Neural progenitor cell (in vitro differentiated cells): ENCODE results near the gene GPR39. TPM values are rescaled to one million over a fixed set of nuclear protein-coding genes. Genes with fewer than 3 reads are reported as not detected.

ENCODE experiments used
- DNase-seq: peaks from one replicate; pipeline ENCODE4 v3.0.0-alpha.2; 2016; ENCODE audit warnings: low spot score
- H2AFZ ChIP-seq: fragments of 200-600 bp; sonication (generic); replicated peaks from 2 replicates; pipeline ENCODE4 v1.6.1; 2016; ENCODE audit warnings: antibody characterized with exemption
- H3F3A ChIP-seq: fragments of 200-600 bp; sonication (generic); 2 replicates; pipeline ENCODE4 v1.6.1; 2016; ENCODE audit warnings: antibody characterized with exemption, low read depth
- H3K27ac ChIP-seq: fragments of 200-600 bp; sonication (generic); 2 replicates; pipeline ENCODE4 v1.5.1; 2016; ENCODE audit warnings: mild to moderate bottlenecking
- H3K27me3 ChIP-seq: fragments of 200-600 bp; sonication (generic); 2 replicates; pipeline ENCODE4 v1.6.1; 2016; ENCODE audit warnings: mild to moderate bottlenecking, moderate library complexity
- H3K36me3 ChIP-seq: fragments of 200-600 bp; sonication (generic); 2 replicates; pipeline ENCODE4 v1.5.1; 2016
- H3K4me1 ChIP-seq: fragments of 200-600 bp; sonication (generic); 2 replicates; pipeline ENCODE4 v1.6.1; 2016; ENCODE audit warnings: mixed run types
- H3K4me2 ChIP-seq: fragments of 200-600 bp; sonication (generic); 2 replicates; pipeline ENCODE4 v1.6.1; 2016
- H3K4me3 ChIP-seq: fragments of 200-600 bp; sonication (generic); 2 replicates; pipeline ENCODE4 v1.5.1; 2016
- H3K79me2 ChIP-seq: fragments of 200-600 bp; sonication (generic); 2 replicates; pipeline ENCODE4 v1.6.1; 2016; ENCODE audit warnings: low read depth
- H3K9ac ChIP-seq: fragments of 200-600 bp; sonication (generic); 2 replicates; pipeline ENCODE4 v1.6.1; 2016
- H3K9me3 ChIP-seq: fragments of 200-600 bp; sonication (generic); 2 replicates; pipeline ENCODE4 v1.5.1; 2016; ENCODE audit warnings: low read depth
- H4K20me1 ChIP-seq: fragments of 200-600 bp; sonication (generic); 2 replicates; pipeline ENCODE4 v1.6.1; 2016; ENCODE audit warnings: low read depth
- H3K27ac Mint-ChIP-seq: 3 replicates; pipeline ENCODE4 v1.8.0; 2021; ENCODE audit warnings: mixed read lengths
- H3K27me3 Mint-ChIP-seq: 2 replicates; pipeline ENCODE4 v1.8.0; 2022; ENCODE audit warnings: low read depth, mild to moderate bottlenecking, inconsistent platforms, moderate library complexity, mixed read lengths; ENCODE audit not compliant: insufficient read depth
- H3K36me3 Mint-ChIP-seq: 3 replicates; pipeline ENCODE4 v1.8.0; 2021; ENCODE audit warnings: mixed read lengths
- H3K4me1 Mint-ChIP-seq: 3 replicates; pipeline ENCODE4 v1.8.0; 2021; ENCODE audit warnings: mixed read lengths
- H3K4me3 Mint-ChIP-seq: 3 replicates; pipeline ENCODE4 v1.8.0; 2021; ENCODE audit warnings: mild to moderate bottlenecking, moderate library complexity, mixed read lengths
- H3K9me3 Mint-ChIP-seq: 3 replicates; pipeline ENCODE4 v1.8.0; 2020; ENCODE audit warnings: mixed read lengths
- EZH2 ChIP-seq: fragments of 200-600 bp; sonication (generic); IDR thresholded peaks from 2 replicates; pipeline ENCODE4 v1.6.1; 2017; ENCODE audit warnings: antibody characterized with exemption, mild to moderate bottlenecking, moderate library complexity
- EZH2phosphoT487 ChIP-seq: fragments of 200-600 bp; sonication (generic); IDR thresholded peaks from 2 replicates; pipeline ENCODE4 v1.6.1; 2017; ENCODE audit warnings: antibody characterized with exemption
- total RNA-seq: library from RNA; depleted of rRNA; stranded (reverse); fragments of >200 nt; gene quantifications from 2 replicates; pipeline ENCODE4 v1.2.3, GENCODE V29; 2015; ENCODE audit warnings: low replicate concordance
- TF ChIP-seq, protein P1 (sequence below): fragments of 200-600 bp; sonication (generic); IDR thresholded peaks from 2 replicates; pipeline ENCODE4 v1.5.1; 2017; ENCODE audit warnings: antibody characterized with exemption, mild to moderate bottlenecking

The GPR39 gene
- total RNA-seq, 1 donor from 2014 or later: 0.28 TPM

GRCh38 chr2:132419941-132420340, 3.3 kb downstream of the GPR39 start:
- H3K27me3 ChIP-seq: peaks cover 33% of the 10 kb centered on the region
- H3K4me2 ChIP-seq: no peak overlapping the region
- no peak for DNase-seq
- TF ChIP-seq EZH2 (no peak), EZH2phosphoT487 (no peak)
- TF ChIP-seq, protein P1, sequence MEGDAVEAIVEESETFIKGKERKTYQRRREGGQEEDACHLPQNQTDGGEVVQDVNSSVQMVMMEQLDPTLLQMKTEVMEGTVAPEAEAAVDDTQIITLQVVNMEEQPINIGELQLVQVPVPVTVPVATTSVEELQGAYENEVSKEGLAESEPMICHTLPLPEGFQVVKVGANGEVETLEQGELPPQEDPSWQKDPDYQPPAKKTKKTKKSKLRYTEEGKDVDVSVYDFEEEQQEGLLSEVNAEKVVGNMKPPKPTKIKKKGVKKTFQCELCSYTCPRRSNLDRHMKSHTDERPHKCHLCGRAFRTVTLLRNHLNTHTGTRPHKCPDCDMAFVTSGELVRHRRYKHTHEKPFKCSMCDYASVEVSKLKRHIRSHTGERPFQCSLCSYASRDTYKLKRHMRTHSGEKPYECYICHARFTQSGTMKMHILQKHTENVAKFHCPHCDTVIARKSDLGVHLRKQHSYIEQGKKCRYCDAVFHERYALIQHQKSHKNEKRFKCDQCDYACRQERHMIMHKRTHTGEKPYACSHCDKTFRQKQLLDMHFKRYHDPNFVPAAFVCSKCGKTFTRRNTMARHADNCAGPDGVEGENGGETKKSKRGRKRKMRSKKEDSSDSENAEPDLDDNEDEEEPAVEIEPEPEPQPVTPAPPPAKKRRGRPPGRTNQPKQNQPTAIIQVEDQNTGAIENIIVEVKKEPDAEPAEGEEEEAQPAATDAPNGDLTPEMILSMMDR: no peak
- no peak overlapping the region for H3K27ac Mint-ChIP-seq
- no peak overlapping the region for H3K9ac ChIP-seq
- no peak overlapping the region for H2AFZ ChIP-seq
- H3K4me3 Mint-ChIP-seq: no peak overlapping the region
- no peaks in the 10 kb centered on the region for H3K9me3 ChIP-seq
- H3K36me3 ChIP-seq: no peaks in the 10 kb centered on the region
- no peak overlapping the region for H3K4me3 ChIP-seq
- no peaks in the 10 kb centered on the region for H3F3A ChIP-seq
- H3K4me1 ChIP-seq: no peaks in the 10 kb centered on the region
- H4K20me1 ChIP-seq: no peaks in the 10 kb centered on the region
- H3K27ac ChIP-seq: no peak overlapping the region
- no peaks in the 10 kb centered on the region for H3K36me3 Mint-ChIP-seq
- H3K4me1 Mint-ChIP-seq: peaks cover 19% of the 10 kb centered on the region
- no peaks in the 10 kb centered on the region for H3K9me3 Mint-ChIP-seq
- no peaks in the 10 kb centered on the region for H3K79me2 ChIP-seq
- peaks cover 13% of the 10 kb centered on the region for H3K27me3 Mint-ChIP-seq

GRCh38 chr2:132420816-132421805, 4.5 kb downstream of the GPR39 start:
- Histone ChIP-seq H3F3A (no peaks in the 10 kb centered on the region), H3K4me2 (no peak overlapping the region), H3K4me3 (no peak overlapping the region), H3K27me3 (peaks cover 21% of the 10 kb centered on the region), H3K9me3 (no peaks in the 10 kb centered on the region), H3K36me3 (no peaks in the 10 kb centered on the region), H3K79me2 (no peaks in the 10 kb centered on the region), H4K20me1 (no peaks in the 10 kb centered on the region), H2AFZ (no peak overlapping the region), H3K4me1 (no peaks in the 10 kb centered on the region), H3K27ac (no peak overlapping the region), H3K9ac (no peak overlapping the region)
- TF ChIP-seq EZH2: no peak
- TF ChIP-seq, protein P1: no peak
- no peak for TF ChIP-seq EZH2phosphoT487
- no peaks in the 10 kb centered on the region for H3K36me3 Mint-ChIP-seq
- H3K4me1 Mint-ChIP-seq: peaks cover 11% of the 10 kb centered on the region
- no peak overlapping the region for H3K27ac Mint-ChIP-seq
- peaks cover 7% of the 10 kb centered on the region for H3K27me3 Mint-ChIP-seq
- no peaks in the 10 kb centered on the region for H3K9me3 Mint-ChIP-seq
- no peak overlapping the region for H3K4me3 Mint-ChIP-seq
- no peak for DNase-seq

DNA sequence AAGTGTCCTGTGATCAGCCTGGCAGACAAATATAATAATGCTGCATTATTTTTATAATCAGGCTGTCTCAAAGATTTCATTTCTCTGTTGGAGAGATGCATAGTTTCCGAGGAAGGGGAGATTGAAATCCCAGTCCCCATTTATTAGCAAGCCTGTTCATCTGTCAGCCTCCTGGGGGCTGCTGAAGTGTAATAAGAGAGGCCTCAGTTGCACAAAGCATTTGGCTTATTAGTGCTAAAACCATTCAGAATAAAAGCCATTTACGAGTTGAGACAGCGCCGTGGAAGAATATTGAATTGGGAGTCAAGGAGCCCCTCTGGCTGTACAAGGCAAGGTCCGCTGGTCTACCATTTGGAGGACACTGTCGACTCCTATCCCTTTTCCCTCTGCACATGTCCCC, 6.1 kb downstream of the GPR39 start:
- no peaks in the 10 kb centered on the region for H3K36me3 Mint-ChIP-seq

More for the DNA sequence above, 6.1 kb downstream of the GPR39 start:
- H3F3A ChIP-seq: no peaks in the 10 kb centered on the region
- H3K4me1 ChIP-seq: no peaks in the 10 kb centered on the region
- H3K36me3 ChIP-seq: no peaks in the 10 kb centered on the region
- H3K79me2 ChIP-seq: no peaks in the 10 kb centered on the region
- H3K9ac ChIP-seq: no peak overlapping the region
- H2AFZ ChIP-seq: no peak overlapping the region
- no peak overlapping the region for H3K27ac ChIP-seq
- H3K9me3 Mint-ChIP-seq: no peaks in the 10 kb centered on the region
- H3K9me3 ChIP-seq: no peaks in the 10 kb centered on the region
- TF ChIP-seq, protein P1: no peak
- no peak for TF ChIP-seq EZH2phosphoT487
- no peak for TF ChIP-seq EZH2
- H3K4me1 Mint-ChIP-seq: peaks cover 11% of the 10 kb centered on the region
- no peak overlapping the region for H3K4me3 ChIP-seq
- no peaks in the 10 kb centered on the region for H4K20me1 ChIP-seq
- H3K4me2 ChIP-seq: no peak overlapping the region
- no peak overlapping the region for H3K27ac Mint-ChIP-seq
- H3K27me3 Mint-ChIP-seq: peaks cover 2% of the 10 kb centered on the region
- DNase-seq: no peak
- H3K4me3 Mint-ChIP-seq: no peak overlapping the region
- peaks cover 6% of the 10 kb centered on the region for H3K27me3 ChIP-seq
